B cell (primary cell): Measurements from ENCODE around the gene BEAN1. TPM values are rescaled to one million over a fixed set of nuclear protein-coding genes. Genes with fewer than 3 reads are reported as not detected.
"Not testable (repeated sequence)": the region's sequence is repeated elsewhere in the genome, so short reads cannot be mapped to it uniquely, and the experiment has no call there.

Experiments used
- ATAC-seq: fragments of 200-7000 bp; cut with Tn5 transposase; one replicate; pipeline ENCODE4 v1.10.0; 2021; ENCODE audit warnings: low read depth, mild to moderate bottlenecking, moderate number of reproducible peaks, moderate library complexity
- CTCF ChIA-PET: fragments of 350-600 bp; sonication (Branson Sonifier 250); formaldehyde crosslinking; loops from one replicate; lab custom pipeline; 2021; ENCODE audit warnings: antibody characterized with exemption, inconsistent platforms; lab: Charles Lee
- POLR2A ChIA-PET: fragments of 350-600 bp; sonication (Branson Sonifier 250); formaldehyde crosslinking; loops from one replicate; lab custom pipeline; 2021; ENCODE audit warnings: antibody characterized with exemption; lab: Charles Lee
- DNase-seq: peaks from one replicate; pipeline ENCODE4 v3.0.0; 2013
- H2AFZ ChIP-seq: 2 replicates; pipeline ENCODE4 v1.6.1; 2012; ENCODE audit warnings: mild to moderate bottlenecking, low read depth, low read length; ENCODE audit not compliant: insufficient read depth, poor library complexity, severe bottlenecking
- H3K27ac ChIP-seq, 2 donors: 1 replicate in 1 of 2; 2 replicates in 1 of 2; pipeline ENCODE4 v1.5.1; 2012 to 2013; ENCODE audit warnings: low read length in 2 of 2, mild to moderate bottlenecking in 2 of 2, moderate library complexity in 1 of 2
- H3K27me3 ChIP-seq, 4 experiments: fragments of 200-600 bp in 1 of 4; sonication (generic) in 1 of 4; replicated peaks in 1 of 4; 1 replicate in 2 of 4; 2 replicates in 2 of 4; pipeline versions ENCODE4 v1.6.1 to v1.7.0; 2013 to 2016; ENCODE audit warnings: low read length in 3 of 4, mild to moderate bottlenecking in 2 of 4, mixed read lengths in 1 of 4, moderate library complexity in 1 of 4; ENCODE audit not compliant: insufficient read depth in 4 of 4, control insufficient read depth in 3 of 4; ENCODE audit errors: control extremely low read depth in 1 of 4
- H3K36me3 ChIP-seq, 2 experiments: replicated peaks in 1 of 2; 1 replicate in 1 of 2; 2 replicates in 1 of 2; pipeline versions ENCODE4 v1.6.1 to v1.7.1; 2013; ENCODE audit warnings: low read length in 1 of 2; ENCODE audit not compliant: insufficient read depth in 2 of 2, control insufficient read depth in 1 of 2; ENCODE audit errors: control extremely low read depth in 1 of 2, extremely low read depth in 1 of 2
- H3K4me1 ChIP-seq, 2 donors: fragments of 200-600 bp in 1 of 2; sonication (generic) in 1 of 2; 1 replicate in 1 of 2; 2 replicates in 1 of 2; pipeline versions ENCODE4 v1.5.1 to v1.6.1; 2013 to 2017; ENCODE audit warnings: low read length in 2 of 2; ENCODE audit not compliant: control insufficient read depth in 2 of 2, insufficient read depth in 2 of 2
- H3K4me2 ChIP-seq: replicated peaks from 2 replicates; pipeline ENCODE3; 2012; ENCODE audit warnings: mild to moderate bottlenecking, low read depth, low read length; ENCODE audit not compliant: poor library complexity, severe bottlenecking
- H3K4me3 ChIP-seq, 5 experiments: fragments of 200-600 bp in 1 of 5; sonication (generic) in 1 of 5; 1 replicate in 3 of 5; 2 replicates in 2 of 5; pipeline versions ENCODE4 v1.5.1 to v1.7.0; 2011 to 2016; ENCODE audit warnings: low read length in 4 of 5, mild to moderate bottlenecking in 4 of 5, low read depth in 2 of 5, control low read depth in 1 of 5, moderate library complexity in 1 of 5; ENCODE audit not compliant: insufficient read depth in 1 of 5; ENCODE audit errors: control extremely low read depth in 1 of 5, extremely low read depth in 1 of 5
- H3K79me2 ChIP-seq: fragments of 200-600 bp; sonication (generic); one replicate; pipeline ENCODE4 v1.6.0; 2016; ENCODE audit warnings: low read length; ENCODE audit not compliant: control insufficient read depth, insufficient read depth
- H3K9ac ChIP-seq: fragments of 200-600 bp; sonication (generic); 2 replicates; pipeline ENCODE4 v1.6.1; 2017; ENCODE audit warnings: mild to moderate bottlenecking, low read length, moderate library complexity
- H3K9me3 ChIP-seq, 3 donors: one replicate each; pipeline versions ENCODE4 v1.6.1 to v1.7.1; 2013; ENCODE audit warnings: low read length in 2 of 3; ENCODE audit not compliant: control insufficient read depth in 2 of 3, insufficient read depth in 1 of 3; ENCODE audit errors: control extremely low read depth in 1 of 3
- H4K20me1 ChIP-seq: 2 replicates; pipeline ENCODE4 v1.6.0; 2012; ENCODE audit warnings: mild to moderate bottlenecking, low read length; ENCODE audit not compliant: insufficient read depth, control insufficient read depth, poor library complexity, severe bottlenecking
- H3K27ac Mint-ChIP-seq: one replicate; pipeline ENCODE4 v1.8.0; 2021; ENCODE audit warnings: mixed read lengths
- H3K27me3 Mint-ChIP-seq: one replicate; pipeline ENCODE4 v1.8.0; 2021; ENCODE audit warnings: mixed read lengths
- H3K4me1 Mint-ChIP-seq: one replicate; pipeline ENCODE4 v1.8.0; 2021; ENCODE audit warnings: mixed read lengths
- H3K4me3 Mint-ChIP-seq: one replicate; pipeline ENCODE4 v1.8.0; 2021; ENCODE audit warnings: mixed read lengths
- H3K9me3 Mint-ChIP-seq: one replicate; pipeline ENCODE4 v1.8.0; 2022; ENCODE audit warnings: mixed read lengths; ENCODE audit not compliant: insufficient read depth
- CTCF ChIP-seq: fragments of 200-600 bp; IDR thresholded peaks from one replicate; pipeline ENCODE4 v1.8.0; 2022; ENCODE audit warnings: antibody characterized with exemption, mild to moderate bottlenecking
- EZH2 ChIP-seq: IDR thresholded peaks from 2 replicates; pipeline ENCODE4 v1.6.1; 2012; ENCODE audit warnings: borderline replicate concordance, low read depth, mild to moderate bottlenecking, moderate library complexity, low read length; ENCODE audit not compliant: insufficient read depth, poor library complexity, severe bottlenecking
- WGBS: methylation state at CpG from one replicate; pipeline ENCODE4 v1.1.5; 2013; ENCODE audit warnings: missing lambda C conversion rate; ENCODE audit not compliant: insufficient coverage; 5-methylcytosine and 5-hydroxymethylcytosine counted together
- intact Hi-C: fragments of 100-400 bp; cut with micrococcal nuclease; formaldehyde crosslinking; loops from one replicate; pipeline ENCODE4 v1.10.0; 2022
- polyA plus RNA-seq: library from polyadenylated mRNA; depleted of rRNA; stranded (reverse); fragments of >200 nt; gene quantifications from 2 replicates; pipeline ENCODE4 v1.2.3, GENCODE V29; 2012
- total RNA-seq, 2 donors: library from RNA; stranded (reverse); fragments of 120-200 nt in 1 of 2; gene quantifications; 1 replicate in 1 of 2; 2 replicates in 1 of 2; pipeline versions ENCODE4 v1.2.3 to v1.2.4, GENCODE V29; 2013 to 2022

The BEAN1 gene
- total and polyA plus RNA-seq, 2 donors (not counting 1 experiment from before 2014, with no cell fraction given): not detected

- Histone ChIP-seq H3K9me3 (no peaks in the 10 kb centered on the region), H2AFZ (no peak overlapping the region), H3K36me3 (no peaks in the 10 kb centered on the region), H3K4me2 (no peak overlapping the region), H3K27ac (no peak overlapping the region), H3K9ac (no peak overlapping the region), H4K20me1 (no peaks in the 10 kb centered on the region), H3K4me3 (no peak overlapping the region), H3K4me1 (no peaks in the 10 kb centered on the region), H3K27me3 (peaks cover 0 to 7% (median 2%) of the 10 kb centered on the region in 4 experiments), H3K79me2 (no peaks in the 10 kb centered on the region)
- CTCF ChIA-PET: interaction anchor here (1.2 kb wide), 1 partner anchor 11 kb away, joined by 3 read pairs; no protein-coding TSS in a partner anchor
- no peak for TF ChIP-seq CTCF
- no peak for TF ChIP-seq EZH2
- Mint-ChIP-seq H3K9me3 (no peaks in the 10 kb centered on the region), H3K4me3 (no peak overlapping the region), H3K4me1 (no peaks in the 10 kb centered on the region), H3K27ac (no peak overlapping the region), H3K27me3 (peaks cover 3% of the 10 kb centered on the region)
- no peak for ATAC-seq
- DNase-seq: no peak
- intact Hi-C loops: no loop called here
- WGBS: 91% methylated on average over 2 of the region's 3 CpGs
- POLR2A ChIA-PET: interaction anchor here (0.6 kb wide), 1 partner anchor 429 kb away, joined by 3 read pairs; no protein-coding TSS in a partner anchor
Measured at GRCh38 chr16:66451548-66451947, 24.5 kb downstream of the BEAN1 start.

- H3K79me2 ChIP-seq, H3K4me1 ChIP-seq, H3K27me3 ChIP-seq, intact Hi-C loops, H3K9ac ChIP-seq, H3K9me3 ChIP-seq, H3K27me3 Mint-ChIP-seq, POLR2A ChIA-PET, H3K4me1 Mint-ChIP-seq, H2AFZ ChIP-seq, H3K4me3 ChIP-seq, CTCF ChIA-PET, H3K27ac Mint-ChIP-seq, H3K9me3 Mint-ChIP-seq, H3K4me2 ChIP-seq, H3K4me3 Mint-ChIP-seq, ATAC-seq, H4K20me1 ChIP-seq, H3K27ac ChIP-seq, DNase-seq, H3K36me3 ChIP-seq: not testable (repeated sequence)
- no CpG with 5 or more reads among the region's 1 CpG for WGBS
Measured at GRCh38 chr16:66453230-66453629, 26.1 kb downstream of the BEAN1 start.
